PFSK-1 (cell line): ENCODE measurements around the gene CMTM4.

Source experiments
- FOXP2 ChIP-seq: optimal IDR thresholded peaks from 2 replicates; pipeline ENCODE3; 2011; ENCODE audit warnings: borderline replicate concordance, control low read depth, inconsistent platforms; ENCODE audit not compliant: insufficient read depth; ENCODE audit errors: extremely low read length, extremely low read depth
- POLR2AphosphoS5 ChIP-seq: IDR thresholded peaks from 2 replicates; pipeline ENCODE4 v1.6.1; 2012; ENCODE audit warnings: low read depth, mild to moderate bottlenecking, control low read depth, low read length, moderate library complexity
- SIN3A ChIP-seq: IDR thresholded peaks from 2 replicates; pipeline ENCODE4 v1.6.1; 2012; ENCODE audit warnings: mild to moderate bottlenecking, low read length, moderate library complexity, borderline replicate concordance; ENCODE audit not compliant: insufficient read depth
- TAF1 ChIP-seq: IDR thresholded peaks from 2 replicates; pipeline ENCODE4 v1.6.1; 2012; ENCODE audit warnings: low read length, control low read depth, borderline replicate concordance; ENCODE audit not compliant: insufficient read depth
- TF ChIP-seq, protein P1 (sequence below), 2 experiments: IDR thresholded peaks; 2 replicates each; pipeline versions ENCODE4 v1.6.1 to v1.8.0; 2011 to 2012; ENCODE audit warnings: low read depth in 2 of 2, low read length in 2 of 2, control low read depth in 1 of 2, inconsistent platforms in 1 of 2, mild to moderate bottlenecking in 1 of 2, moderate library complexity in 1 of 2; ENCODE audit not compliant: insufficient read depth in 1 of 2

Gene CMTM4

DNA sequence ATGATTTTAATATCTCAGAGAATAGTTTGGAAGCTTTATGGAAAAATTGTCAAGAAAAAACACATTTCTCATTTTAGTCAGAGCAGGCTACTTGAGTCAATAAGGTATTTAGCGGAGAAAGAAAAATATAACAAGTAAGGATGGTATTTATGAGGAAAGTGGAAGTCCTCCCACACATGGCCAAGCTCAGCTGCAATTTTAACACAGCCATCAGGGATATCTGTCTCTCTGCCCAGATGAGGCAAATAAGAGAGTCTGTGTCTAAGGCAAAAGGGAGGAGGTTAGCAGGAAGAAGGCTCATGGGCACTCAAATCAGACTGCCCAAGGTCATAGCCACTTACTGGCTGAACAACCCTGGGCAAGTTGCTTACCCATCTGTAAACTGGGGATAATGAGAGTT is 122.5 kb downstream of the CMTM4 start:
- TF ChIP-seq POLR2AphosphoS5 (no peak), FOXP2 (no peak), TAF1 (no peak)
- TF ChIP-seq, protein P1, sequence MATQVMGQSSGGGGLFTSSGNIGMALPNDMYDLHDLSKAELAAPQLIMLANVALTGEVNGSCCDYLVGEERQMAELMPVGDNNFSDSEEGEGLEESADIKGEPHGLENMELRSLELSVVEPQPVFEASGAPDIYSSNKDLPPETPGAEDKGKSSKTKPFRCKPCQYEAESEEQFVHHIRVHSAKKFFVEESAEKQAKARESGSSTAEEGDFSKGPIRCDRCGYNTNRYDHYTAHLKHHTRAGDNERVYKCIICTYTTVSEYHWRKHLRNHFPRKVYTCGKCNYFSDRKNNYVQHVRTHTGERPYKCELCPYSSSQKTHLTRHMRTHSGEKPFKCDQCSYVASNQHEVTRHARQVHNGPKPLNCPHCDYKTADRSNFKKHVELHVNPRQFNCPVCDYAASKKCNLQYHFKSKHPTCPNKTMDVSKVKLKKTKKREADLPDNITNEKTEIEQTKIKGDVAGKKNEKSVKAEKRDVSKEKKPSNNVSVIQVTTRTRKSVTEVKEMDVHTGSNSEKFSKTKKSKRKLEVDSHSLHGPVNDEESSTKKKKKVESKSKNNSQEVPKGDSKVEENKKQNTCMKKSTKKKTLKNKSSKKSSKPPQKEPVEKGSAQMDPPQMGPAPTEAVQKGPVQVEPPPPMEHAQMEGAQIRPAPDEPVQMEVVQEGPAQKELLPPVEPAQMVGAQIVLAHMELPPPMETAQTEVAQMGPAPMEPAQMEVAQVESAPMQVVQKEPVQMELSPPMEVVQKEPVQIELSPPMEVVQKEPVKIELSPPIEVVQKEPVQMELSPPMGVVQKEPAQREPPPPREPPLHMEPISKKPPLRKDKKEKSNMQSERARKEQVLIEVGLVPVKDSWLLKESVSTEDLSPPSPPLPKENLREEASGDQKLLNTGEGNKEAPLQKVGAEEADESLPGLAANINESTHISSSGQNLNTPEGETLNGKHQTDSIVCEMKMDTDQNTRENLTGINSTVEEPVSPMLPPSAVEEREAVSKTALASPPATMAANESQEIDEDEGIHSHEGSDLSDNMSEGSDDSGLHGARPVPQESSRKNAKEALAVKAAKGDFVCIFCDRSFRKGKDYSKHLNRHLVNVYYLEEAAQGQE (IDR thresholded peaks at IDR 0.05; ENCODE audit: insufficient read depth in 1 of 2, low read depth in 2 of 2, low read length in 2 of 2), result no peak

DNA sequence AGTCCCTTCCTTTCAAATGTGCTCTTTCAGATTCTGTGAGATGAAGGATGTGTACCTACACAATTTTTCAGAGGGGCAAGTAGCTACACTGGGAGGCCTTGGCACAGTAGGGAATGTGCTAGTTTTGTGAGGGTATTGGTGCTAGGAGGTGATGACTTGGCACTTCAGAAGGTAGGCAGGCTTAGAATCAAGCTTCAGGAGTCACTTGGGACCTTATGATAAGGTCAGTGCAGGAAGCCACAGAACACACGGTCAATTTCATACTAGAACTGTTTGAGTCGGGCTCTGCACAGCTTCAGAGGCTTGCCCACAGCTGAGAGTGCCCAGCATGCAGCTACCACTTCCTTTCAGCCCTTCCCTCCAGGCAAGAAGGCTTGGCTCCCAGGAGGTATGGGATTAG is 124.2 kb downstream of the CMTM4 start:
- TF ChIP-seq SIN3A, result no peak
- no peak for TF ChIP-seq POLR2AphosphoS5
- TF ChIP-seq TAF1, result no peak
- no peak for TF ChIP-seq FOXP2

DNA sequence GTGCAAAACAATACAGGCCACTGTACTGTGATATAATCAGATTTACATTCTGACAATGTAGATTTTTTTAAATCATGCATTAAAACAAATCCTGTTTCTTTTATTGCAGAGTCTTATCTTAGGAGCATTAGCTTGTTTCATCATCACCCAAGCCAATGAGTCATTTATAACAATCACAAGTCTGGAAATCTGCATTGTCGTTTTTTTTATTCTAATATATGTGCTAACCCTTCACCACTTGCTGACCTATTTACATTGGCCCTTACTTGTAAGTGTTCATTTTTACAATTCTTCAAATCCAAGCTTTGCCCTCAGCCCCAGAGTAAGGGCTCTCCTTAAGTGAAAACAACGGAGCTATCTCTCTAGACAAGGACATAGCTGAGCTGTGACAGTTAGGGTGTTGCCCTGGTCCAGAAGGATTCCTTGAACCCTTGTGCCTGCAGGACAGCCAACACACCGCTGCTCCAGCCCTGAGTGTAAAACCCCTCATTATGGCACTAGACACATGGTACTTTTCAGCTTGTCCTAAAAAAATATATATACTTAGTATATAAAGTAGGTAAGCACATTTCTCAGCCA is 126.6 kb downstream of the CMTM4 start:
- no peak for TF ChIP-seq SIN3A
- TF ChIP-seq FOXP2, result no peak
- TF ChIP-seq, protein P1 (IDR thresholded peaks at IDR 0.05; ENCODE audit: insufficient read depth in 1 of 2, low read depth in 2 of 2, low read length in 2 of 2), result no peak
- TF ChIP-seq TAF1, result no peak
- no peak for TF ChIP-seq POLR2AphosphoS5

DNA sequence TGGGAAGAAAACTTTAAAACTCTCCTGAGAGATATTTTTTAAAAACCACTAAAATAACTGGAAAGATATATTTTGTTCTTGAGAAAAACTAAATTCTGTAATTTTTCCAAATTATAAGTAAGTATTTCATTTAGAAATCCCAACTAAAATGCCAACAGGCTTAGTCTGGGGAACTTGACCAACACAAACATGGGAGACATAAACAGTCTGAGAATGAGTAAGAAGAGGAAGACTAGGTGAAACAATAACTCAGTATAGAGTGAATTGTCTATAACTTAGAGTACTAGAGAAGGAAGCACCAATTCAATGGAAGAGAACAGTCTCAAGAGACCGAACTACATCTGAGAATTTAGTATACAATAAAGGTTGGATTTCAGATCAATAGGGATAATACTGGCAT is 127.4 kb downstream of the CMTM4 start:
- TF ChIP-seq FOXP2 (no peak), POLR2AphosphoS5 (no peak)
- TF ChIP-seq, protein P1 (IDR thresholded peaks at IDR 0.05; ENCODE audit: insufficient read depth in 1 of 2, low read depth in 2 of 2, low read length in 2 of 2), result no peak

DNA sequence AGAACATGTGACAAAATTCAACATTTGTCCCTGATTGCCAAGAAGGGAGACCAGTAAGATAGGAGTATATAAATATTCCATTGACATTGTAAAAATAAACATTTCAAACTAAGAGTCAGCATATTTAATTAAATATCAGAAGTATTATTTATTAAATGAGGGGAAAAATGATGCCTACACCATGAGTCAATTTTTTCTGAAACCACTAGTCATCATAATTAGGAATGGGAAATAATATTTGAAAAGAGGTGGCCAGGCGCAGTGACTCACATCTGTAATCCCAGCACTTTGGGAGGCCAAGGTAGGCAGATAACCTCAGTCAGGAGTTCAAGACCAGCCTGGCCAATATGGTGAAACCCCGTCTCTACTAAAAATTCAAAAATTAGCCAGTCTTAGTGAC is 128.2 kb downstream of the CMTM4 start:
- no peak for TF ChIP-seq POLR2AphosphoS5
- TF ChIP-seq, protein P1 (IDR thresholded peaks at IDR 0.05; ENCODE audit: insufficient read depth in 1 of 2, low read depth in 2 of 2, low read length in 2 of 2), result no peak
- TF ChIP-seq SIN3A, result no peak
- TF ChIP-seq FOXP2, result no peak
